Transverse colon (tissue), 4 donors: ENCODE data around the gene DUSP18. TPM values are rescaled to one million over a fixed set of nuclear protein-coding genes. Genes with fewer than 3 reads are reported as not detected.

Experiments
- DNase-seq: peaks from one replicate; pipeline ENCODE4 v3.0.0-alpha.2; 2019
- H3K27ac ChIP-seq, 4 donors: fragments of 200-600 bp; sonication (generic); 2 replicates each; pipeline ENCODE4 v1.5.1; 2016 to 2018; ENCODE audit warnings: inconsistent platforms in 4 of 4
- H3K27me3 ChIP-seq: fragments of 200-600 bp; sonication (generic); 2 replicates; pipeline ENCODE4 v1.5.1; 2017; ENCODE audit warnings: inconsistent platforms
- H3K36me3 ChIP-seq, 4 donors: fragments of 200-600 bp; sonication (generic); 2 replicates each; pipeline ENCODE4 v1.5.1; 2017 to 2019; ENCODE audit warnings: inconsistent platforms in 4 of 4
- H3K4me1 ChIP-seq, 4 donors: fragments of 200-600 bp; sonication (generic); 2 replicates each; pipeline ENCODE4 v1.5.1; 2017 to 2020; ENCODE audit warnings: inconsistent platforms in 4 of 4
- H3K4me3 ChIP-seq, 4 donors: fragments of 200-600 bp; sonication (generic); 1 replicate in 1 of 4; 2 replicates in 3 of 4; pipeline versions ENCODE4 v1.5.1 to v1.6.1; 2017 to 2019; ENCODE audit warnings: inconsistent platforms in 4 of 4
- H3K9me3 ChIP-seq, 2 donors: fragments of 200-600 bp; sonication (generic); 2 replicates each; pipeline ENCODE4 v1.5.1; 2017 to 2019; ENCODE audit warnings: inconsistent platforms in 2 of 2
- CTCF ChIP-seq, 5 experiments: fragments of 200-600 bp in 3 of 5; fragments of 450-650 bp in 2 of 5; sonication (generic) in 3 of 5; IDR thresholded peaks; 1 replicate in 2 of 5; 2 replicates in 3 of 5; pipeline ENCODE4 v1.5.1; 2016 to 2017; ENCODE audit warnings: antibody characterized with exemption in 5 of 5, inconsistent platforms in 3 of 5, mild to moderate bottlenecking in 2 of 5, moderate library complexity in 1 of 5
- EP300 ChIP-seq: sonication (generic); formaldehyde crosslinking; IDR thresholded peaks from one replicate; pipeline ENCODE4 v1.6.1; 2017; ENCODE audit warnings: antibody characterized with exemption, low read depth
- POLR2A ChIP-seq: fragments of 450-650 bp; IDR thresholded peaks from one replicate; pipeline ENCODE4 v1.6.1; 2016; ENCODE audit warnings: antibody characterized with exemption, mild to moderate bottlenecking, moderate library complexity
- POLR2AphosphoS5 ChIP-seq, 3 donors: sonication (generic); formaldehyde crosslinking; IDR thresholded peaks; one replicate each; pipeline ENCODE4 v1.6.1; 2016; ENCODE audit warnings: antibody characterized with exemption in 3 of 3
- WGBS, 2 donors: methylation state at CpG; one replicate each; pipeline ENCODE4 v1.1.5; 2018; ENCODE audit warnings: low coverage in 1 of 2; 5-methylcytosine and 5-hydroxymethylcytosine counted together
- in situ Hi-C, 4 donors: fragments of 200-750 bp; cut with MboI; loops; one replicate each; pipeline versions ENCODE4 v1.15.0 to v1.15.1; 2017; ENCODE audit warnings: low sequenced_read_pairs in 3 of 4, low pct_ligation_motif_present in 1 of 4, low pct_unique_long_range_greater_than_20kb in 1 of 4
- intact Hi-C: fragments of 100-400 bp; cut with DNase I; formaldehyde crosslinking; loops from one replicate; pipeline ENCODE4 v1.15.1; 2023; ENCODE audit warnings: low total_unique reads
- total RNA-seq, 4 donors: library from RNA; depleted of rRNA; stranded (reverse); fragments of >200 nt; gene quantifications; one replicate each; pipeline ENCODE4 v1.1.0, GENCODE V29; 2016

The DUSP18 gene
- total RNA-seq, 4 donors from 2014 or later, result 13.7 to 38.2 (median 29.8) TPM

GRCh38 chr22:30697975-30698374 lies 30.3 kb upstream of the DUSP18 start:
- in situ Hi-C loops (no loop called here), intact Hi-C loops (no loop called here)
- TF ChIP-seq CTCF (IDR thresholded peaks at IDR 0.05) (no peak), POLR2A (no peak), EP300 (no peak), POLR2AphosphoS5 (IDR thresholded peaks at IDR 0.05) (no peak)
- Histone ChIP-seq H3K36me3 (no peaks in the 10 kb centered on the region), H3K9me3 (no peaks in the 10 kb centered on the region), H3K27me3 (no peaks in the 10 kb centered on the region), H3K4me3 (no peak overlapping the region), H3K4me1 (peaks cover 0 to 16% (median 9%) of the 10 kb centered on the region in 4 donors), H3K27ac (no peak overlapping the region)
- DNase-seq, result no peak
- WGBS, 2 donors, result 89% methylated on average over 7 of the region's 7 CpGs; no CpG with 5 or more reads in 1 of the 2 donors

GRCh38 chr22:30695871-30696655 lies 28.4 kb upstream of the DUSP18 start:
- no peaks in the 10 kb centered on the region for H3K27me3 ChIP-seq
- no peaks in the 10 kb centered on the region for H3K9me3 ChIP-seq
- intact Hi-C loops, result no loop called here
- H3K27ac ChIP-seq, result no peak overlapping the region
- in situ Hi-C loops, result no loop called here
- H3K4me3 ChIP-seq, result no peak overlapping the region
- WGBS, 2 donors, result 89% methylated on average over 7 of the region's 7 CpGs; no CpG with 5 or more reads in 1 of the 2 donors
- no peak for TF ChIP-seq CTCF (IDR thresholded peaks at IDR 0.05)
- no peak for DNase-seq
- no peaks in the 10 kb centered on the region for H3K36me3 ChIP-seq
- peaks cover 0 to 16% (median 9%) of the 10 kb centered on the region in 4 donors for H3K4me1 ChIP-seq

GRCh38 chr22:30695351-30695851 lies 27.7 kb upstream of the DUSP18 start:
- Histone ChIP-seq H3K36me3 (no peaks in the 10 kb centered on the region), H3K27me3 (no peaks in the 10 kb centered on the region), H3K27ac (peak overlapping the region in 3 of 4 donors; percentile 44 to 73 (median 66)), H3K4me3 (peak overlapping the region; percentile 7 to 90 (median 51)), H3K4me1 (peaks cover 0 to 16% (median 9%) of the 10 kb centered on the region in 4 donors), H3K9me3 (no peaks in the 10 kb centered on the region)
- intact Hi-C loops, result no loop called here
- DNase-seq, result no peak
- TF ChIP-seq CTCF (IDR thresholded peaks at IDR 0.05) (no peak), EP300 (no peak), POLR2A (no peak), POLR2AphosphoS5 (IDR thresholded peaks at IDR 0.05) (no peak)
- 78 to 100% methylated on average over 1 to 9 of the region's 15 CpGs for WGBS, 2 donors
- in situ Hi-C loops, result no loop called here

- peak within 1 kb of the TSS; percentile 18 to 90 (median 56) for H3K4me3 ChIP-seq
- no peak for TF ChIP-seq EP300
- peak in 1 of 5 experiments; percentile 20 for TF ChIP-seq CTCF (IDR thresholded peaks at IDR 0.05)
- TF ChIP-seq POLR2A, result peak; percentile 4
- no peaks in the 10 kb centered on the region for H3K27me3 ChIP-seq
- peak; percentile 56 for DNase-seq
- intact Hi-C loops, result no loop called here
- H3K27ac ChIP-seq, result peak within 1 kb of the TSS; percentile 73 to 80 (median 76)
- WGBS, 2 donors, result 3% methylated on average over 63 of the region's 88 CpGs; no CpG with 5 or more reads in 1 of the 2 donors
- H3K9me3 ChIP-seq, result no peaks in the 10 kb centered on the region
- H3K4me1 ChIP-seq, result peaks cover 0 to 16% (median 9%) of the 10 kb centered on the region in 4 donors
- no peaks in the 10 kb centered on the region for H3K36me3 ChIP-seq
- in situ Hi-C loops, result no loop called here
Observed at GRCh38 chr22:30694640-30695350, 27.1 kb upstream of the DUSP18 start, which contains the start of gene OSBP2. TSS of gene OSBP2 (plus strand) at chr22:30694874. CDS start at chr22:30694910, 36 bp downstream.
